GM12878 (cell line): Measurements from ENCODE around the gene AZGP1. TPM values are rescaled to one million over a fixed set of nuclear protein-coding genes. Genes with fewer than 3 reads are reported as not detected.

ENCODE experiments used
- ATAC-seq: fragments of 200-7000 bp; cut with Tn5 transposase; 3 replicates; pipeline ENCODE4 v1.9.1; 2020; ENCODE audit warnings: mild to moderate bottlenecking, moderate library complexity
- BruUV-seq: library from RNA; stranded (reverse); fragments of 400-500 nt; replicated peaks from 2 replicates; lab custom pipeline; 2021; lab: Mats Ljungman, UMichigan
- CTCF ChIA-PET: fragments of 300-600 bp; sonication (Branson Sonifier 250); formaldehyde crosslinking; extraction: SDS; loops from one replicate; lab custom pipeline; 2021; ENCODE audit warnings: inconsistent platforms; lab: Yijun Ruan, JAX
- POLR2A ChIA-PET: fragments of 350-600 bp; formaldehyde crosslinking; extraction: SDS; loops from one replicate; lab custom pipeline; 2021; ENCODE audit warnings: inconsistent platforms; lab: Charles Lee
- RAD21 ChIA-PET: fragments of 300-600 bp; sonication (Branson Sonifier 250); formaldehyde crosslinking; loops from one replicate; lab custom pipeline; 2023; ENCODE audit warnings: antibody characterized with exemption; ENCODE audit not compliant: unreplicated experiment; lab: Charles Lee
- SMC1A ChIA-PET: fragments of 300-600 bp; sonication (Branson Sonifier 250); formaldehyde crosslinking; loops from one replicate; lab custom pipeline; 2023; ENCODE audit not compliant: unreplicated experiment, uncharacterized antibody; lab: Charles Lee
- DNase-seq: peaks from one replicate; pipeline ENCODE4 v3.0.0-alpha.2; 2011; ENCODE audit warnings: low read depth, low spot score
- FAIRE-seq: peaks from 3 replicates; lab custom pipeline; 2011; peaks lifted over from hg19 to GRCh38; lab: Jason Lieb, UNC
- H2AFZ ChIP-seq: 2 replicates; pipeline ENCODE4 v1.6.0; 2011; ENCODE audit warnings: low read depth, low read length, control low read depth; ENCODE audit not compliant: control insufficient read depth
- H3K27ac ChIP-seq: 2 replicates; pipeline ENCODE4 v1.5.1; 2011; ENCODE audit warnings: control low read depth; ENCODE audit not compliant: control insufficient read depth, insufficient read depth
- H3K27me3 ChIP-seq, 2 experiments: replicated peaks in 1 of 2; 2 replicates each; pipeline versions ENCODE4 v1.6.0 to v1.6.1; 2011; ENCODE audit warnings: low read length in 1 of 2; ENCODE audit not compliant: control insufficient read depth in 2 of 2, insufficient read depth in 2 of 2
- H3K36me3 ChIP-seq, 2 experiments: 2 replicates each; pipeline ENCODE4 v1.5.1; 2011; ENCODE audit warnings: low read length in 1 of 2; ENCODE audit not compliant: control insufficient read depth in 2 of 2, insufficient read depth in 2 of 2
- H3K4me1 ChIP-seq: 2 replicates; pipeline ENCODE4 v1.6.1; 2011; ENCODE audit warnings: mild to moderate bottlenecking, low read length, moderate library complexity, mixed read lengths; ENCODE audit not compliant: control insufficient read depth, insufficient read depth
- H3K4me2 ChIP-seq: 2 replicates; pipeline ENCODE4 v1.6.0; 2011; ENCODE audit warnings: control low read depth; ENCODE audit not compliant: control insufficient read depth, insufficient read depth
- H3K4me3 ChIP-seq: fragments of 200-600 bp; sonication (generic); 2 replicates; pipeline ENCODE4 v1.5.1; 2016
- H3K79me2 ChIP-seq: 2 replicates; pipeline ENCODE4 v1.6.0; 2011; ENCODE audit warnings: low read length; ENCODE audit not compliant: control insufficient read depth, insufficient read depth
- H3K9ac ChIP-seq: 2 replicates; pipeline ENCODE4 v1.8.0; 2011; ENCODE audit warnings: low read length, control low read depth, mixed read lengths; ENCODE audit not compliant: control insufficient read depth, insufficient read depth
- H3K9me3 ChIP-seq: replicated peaks from 3 replicates; pipeline ENCODE4 v1.5.1; 2011; ENCODE audit warnings: mild to moderate bottlenecking, low read length; ENCODE audit not compliant: control insufficient read depth, insufficient read depth
- H4K20me1 ChIP-seq: 2 replicates; pipeline ENCODE4 v1.6.0; 2011; ENCODE audit not compliant: control insufficient read depth, insufficient read depth
- ASH2L ChIP-seq: fragments of 300-600, 200-600 bp; sonication (generic); IDR thresholded peaks from 2 replicates; pipeline ENCODE4 v1.6.1; 2017; ENCODE audit warnings: low read depth, mild to moderate bottlenecking, borderline replicate concordance
- ATF2 ChIP-seq: IDR thresholded peaks from 2 replicates; pipeline ENCODE4 v1.6.1; 2012; ENCODE audit warnings: low read length, inconsistent platforms
- BACH1 ChIP-seq: fragments of 450-650 bp; IDR thresholded peaks from 2 replicates; pipeline ENCODE4 v1.6.1; 2017; ENCODE audit warnings: mild to moderate bottlenecking, borderline replicate concordance
- CBFB ChIP-seq: IDR thresholded peaks from 2 replicates; pipeline ENCODE4 v1.6.1; 2016; ENCODE audit warnings: antibody characterized with exemption, low read depth
- FOS ChIP-seq: IDR thresholded peaks from 3 replicates; pipeline ENCODE4 v1.6.1; 2011; ENCODE audit warnings: borderline replicate concordance; ENCODE audit not compliant: insufficient read length; ENCODE audit errors: extremely low read depth
- GATAD2B ChIP-seq: fragments of 450-650 bp; conservative IDR thresholded peaks from 2 replicates; pipeline ENCODE4 v1.6.1; 2017; ENCODE audit warnings: low read depth, mild to moderate bottlenecking, moderate library complexity
- NFXL1 ChIP-seq: fragments of 450-650 bp; IDR thresholded peaks from 2 replicates; pipeline ENCODE4 v1.6.1; 2017; ENCODE audit warnings: antibody characterized with exemption, mild to moderate bottlenecking, borderline replicate concordance
- NR2C1 ChIP-seq: fragments of 450-650 bp; IDR thresholded peaks from 2 replicates; pipeline ENCODE4 v1.6.1; 2017; ENCODE audit warnings: antibody characterized with exemption, mild to moderate bottlenecking, moderate library complexity
- SIN3A ChIP-seq: IDR thresholded peaks from 2 replicates; pipeline ENCODE4 v1.6.1; 2012; ENCODE audit warnings: low read depth, low read length, improper control_type of control experiment
- SMAD5 ChIP-seq: IDR thresholded peaks from 2 replicates; pipeline ENCODE4 v1.6.1; 2016; ENCODE audit warnings: antibody characterized with exemption, low read depth
- USF1 ChIP-seq: IDR thresholded peaks from 2 replicates; pipeline ENCODE4 v1.6.1; 2011; ENCODE audit warnings: borderline replicate concordance, low read depth, mild to moderate bottlenecking, moderate library complexity, mixed read lengths, low read length; ENCODE audit not compliant: insufficient read depth; ENCODE audit errors: extremely low read length
- ZNF207 ChIP-seq: fragments of 450-650 bp; IDR thresholded peaks from 2 replicates; pipeline ENCODE4 v1.6.1; 2014; ENCODE audit warnings: antibody characterized with exemption, mild to moderate bottlenecking, borderline replicate concordance
- ZNF274 ChIP-seq: IDR thresholded peaks from one replicate; pipeline ENCODE4 v1.8.0; 2011; ENCODE audit not compliant: insufficient read length, insufficient read depth
- ZSCAN29 ChIP-seq: fragments of 450-650 bp; IDR thresholded peaks from 2 replicates; pipeline ENCODE4 v1.6.1; 2017; ENCODE audit warnings: mild to moderate bottlenecking, moderate library complexity
- WGBS: methylation state at CpG from one replicate; pipeline ENCODE4 v1.1.6; 2016; ENCODE audit warnings: low lambda C conversion rate; ENCODE audit not compliant: insufficient replicate concordance, insufficient coverage; ENCODE audit errors: missing lambda C conversion rate; 5-methylcytosine and 5-hydroxymethylcytosine counted together
- in situ Hi-C: fragments of 300-500 bp; cut with MboI; formaldehyde crosslinking; loops from 9 replicates; pipeline ENCODE4 v1.14.3; 2018; ENCODE audit warnings: mixed read lengths
- intact Hi-C: fragments of 100-400 bp; cut with micrococcal nuclease; formaldehyde crosslinking; loops from one replicate; pipeline ENCODE4 v1.14.2; 2022; ENCODE audit not compliant: unreplicated experiment
- polyA plus RNA-seq, 11 experiments: library from polyadenylated mRNA; depleted of rRNA in 4 of 11; unstranded in 6 of 11; stranded (reverse) in 5 of 11; fragments of >200 nt; fragmentation: Nextera tagmentation in 4 of 11; fragmentation: Illumina TruSeq in 1 of 11; extraction: Ambion mirVana in 4 of 11; extraction: Trizol in 1 of 11; gene quantifications; 1 replicate in 1 of 11; 2 replicates in 10 of 11; pipeline versions ENCODE4 v1.2.1 to v1.2.3, GENCODE V29; 2011 to 2016; ENCODE audit warnings: inconsistent platforms in 2 of 11, missing spikeins in 2 of 11, low read depth in 1 of 11
- total RNA-seq, 4 experiments: library from RNA; depleted of rRNA in 3 of 4; stranded (reverse); fragments of >200 nt in 3 of 4; fragmentation: Illumina TruSeq in 1 of 4; extraction: Trizol in 1 of 4; gene quantifications; 2 replicates each; pipeline versions ENCODE4 v1.2.1 to v1.2.3, GENCODE V29; 2013 to 2021
- TF ChIP-seq, protein P1 (sequence below): fragments of 450-650 bp; formaldehyde crosslinking; IDR thresholded peaks from 2 replicates; pipeline ENCODE4 v1.4.0; 2020; ENCODE audit warnings: mild to moderate bottlenecking, moderate library complexity
- TF ChIP-seq, protein P2 (sequence below): IDR thresholded peaks from 2 replicates; pipeline ENCODE4 v1.6.1; 2012; ENCODE audit warnings: low read depth, low read length, improper control_type of control experiment

The AZGP1 gene
- total and polyA plus RNA-seq, 10 of the 15 experiments (the other 5 are each of a cell fraction or from before 2014, with no cell fraction given), result 0.18 to 0.64 (median 0.29) TPM; not detected in 5

DNA sequence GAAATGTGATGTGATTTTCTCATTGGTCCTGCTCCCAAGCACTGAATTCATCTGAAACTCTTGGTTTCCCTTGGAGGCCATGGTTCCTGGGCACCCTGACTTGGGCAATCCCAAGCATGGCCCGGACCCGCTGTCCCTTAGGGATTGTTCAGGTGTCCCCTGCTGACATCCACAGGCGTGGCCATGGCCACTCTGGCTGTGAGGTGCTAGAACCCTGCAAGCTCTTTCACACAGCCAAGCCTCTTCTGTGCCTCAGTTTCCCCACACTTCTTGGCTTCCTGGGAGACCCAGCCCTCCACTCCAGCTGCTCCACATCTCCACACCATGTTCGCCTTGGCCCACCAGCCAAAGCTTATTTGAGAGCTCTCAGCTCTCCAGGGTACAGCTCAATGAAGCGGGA is 12.0 kb upstream of the AZGP1 start:
- no TSS peak for BruUV-seq
- no peak overlapping the region for H2AFZ ChIP-seq
- ChIA-PET RAD21 (interaction anchor here (0.7 kb wide), 1 partner anchor 59 kb away, joined by 4 read pairs; the partner anchor contains the start of gene GJC3), CTCF (interaction anchor here (2.4 to 13.0 kb wide), 3 partner anchors 10 to 145 kb away, joined by 7 to 178 read pairs (median 66); partner anchors contain the start of genes AZGP1 and TRIM4), SMC1A (interaction anchor here (1.6 to 7.4 kb wide), 3 partner anchors 34 to 143 kb away, joined by 4 to 86 read pairs (median 6); partner anchors contain the start of gene TRIM4), POLR2A (no interaction called here)
- no peak for ATAC-seq
- WGBS, result 34% methylated on average over 5 of the region's 5 CpGs
- H3K4me3 ChIP-seq, result no peak overlapping the region
- no peak for DNase-seq
- no peaks in the 10 kb centered on the region for H3K36me3 ChIP-seq
- no peaks in the 10 kb centered on the region for H3K4me1 ChIP-seq
- H3K9ac ChIP-seq, result no peak overlapping the region
- no peaks in the 10 kb centered on the region for H4K20me1 ChIP-seq
- in situ Hi-C loops, result no loop called here
- no peaks in the 10 kb centered on the region for H3K9me3 ChIP-seq
- intact Hi-C loops, result no loop called here
- peaks cover 0 to 2% of the 10 kb centered on the region in 2 experiments; a peak in 3 of 4 replicates for H3K27me3 ChIP-seq
- no peak overlapping the region for H3K4me2 ChIP-seq
- no peaks in the 10 kb centered on the region for H3K79me2 ChIP-seq
- FAIRE-seq, result no peak
- no peak overlapping the region for H3K27ac ChIP-seq
- TF ChIP-seq ZNF274 (no peak), CBFB (no peak), NFXL1 (no peak), SMAD5 (no peak), SIN3A (no peak), USF1 (no peak), FOS (no peak), BACH1 (no peak), GATAD2B (no peak), ZSCAN29 (no peak), ATF2 (no peak), NR2C1 (no peak), ZNF207 (no peak), ASH2L (no peak)
- TF ChIP-seq, protein P1, sequence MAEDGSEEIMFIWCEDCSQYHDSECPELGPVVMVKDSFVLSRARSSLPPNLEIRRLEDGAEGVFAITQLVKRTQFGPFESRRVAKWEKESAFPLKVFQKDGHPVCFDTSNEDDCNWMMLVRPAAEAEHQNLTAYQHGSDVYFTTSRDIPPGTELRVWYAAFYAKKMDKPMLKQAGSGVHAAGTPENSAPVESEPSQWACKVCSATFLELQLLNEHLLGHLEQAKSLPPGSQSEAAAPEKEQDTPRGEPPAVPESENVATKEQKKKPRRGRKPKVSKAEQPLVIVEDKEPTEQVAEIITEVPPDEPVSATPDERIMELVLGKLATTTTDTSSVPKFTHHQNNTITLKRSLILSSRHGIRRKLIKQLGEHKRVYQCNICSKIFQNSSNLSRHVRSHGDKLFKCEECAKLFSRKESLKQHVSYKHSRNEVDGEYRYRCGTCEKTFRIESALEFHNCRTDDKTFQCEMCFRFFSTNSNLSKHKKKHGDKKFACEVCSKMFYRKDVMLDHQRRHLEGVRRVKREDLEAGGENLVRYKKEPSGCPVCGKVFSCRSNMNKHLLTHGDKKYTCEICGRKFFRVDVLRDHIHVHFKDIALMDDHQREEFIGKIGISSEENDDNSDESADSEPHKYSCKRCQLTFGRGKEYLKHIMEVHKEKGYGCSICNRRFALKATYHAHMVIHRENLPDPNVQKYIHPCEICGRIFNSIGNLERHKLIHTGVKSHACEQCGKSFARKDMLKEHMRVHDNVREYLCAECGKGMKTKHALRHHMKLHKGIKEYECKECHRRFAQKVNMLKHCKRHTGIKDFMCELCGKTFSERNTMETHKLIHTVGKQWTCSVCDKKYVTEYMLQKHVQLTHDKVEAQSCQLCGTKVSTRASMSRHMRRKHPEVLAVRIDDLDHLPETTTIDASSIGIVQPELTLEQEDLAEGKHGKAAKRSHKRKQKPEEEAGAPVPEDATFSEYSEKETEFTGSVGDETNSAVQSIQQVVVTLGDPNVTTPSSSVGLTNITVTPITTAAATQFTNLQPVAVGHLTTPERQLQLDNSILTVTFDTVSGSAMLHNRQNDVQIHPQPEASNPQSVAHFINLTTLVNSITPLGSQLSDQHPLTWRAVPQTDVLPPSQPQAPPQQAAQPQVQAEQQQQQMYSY (CRISPR knock-in tag), result no peak
- TF ChIP-seq, protein P2, sequence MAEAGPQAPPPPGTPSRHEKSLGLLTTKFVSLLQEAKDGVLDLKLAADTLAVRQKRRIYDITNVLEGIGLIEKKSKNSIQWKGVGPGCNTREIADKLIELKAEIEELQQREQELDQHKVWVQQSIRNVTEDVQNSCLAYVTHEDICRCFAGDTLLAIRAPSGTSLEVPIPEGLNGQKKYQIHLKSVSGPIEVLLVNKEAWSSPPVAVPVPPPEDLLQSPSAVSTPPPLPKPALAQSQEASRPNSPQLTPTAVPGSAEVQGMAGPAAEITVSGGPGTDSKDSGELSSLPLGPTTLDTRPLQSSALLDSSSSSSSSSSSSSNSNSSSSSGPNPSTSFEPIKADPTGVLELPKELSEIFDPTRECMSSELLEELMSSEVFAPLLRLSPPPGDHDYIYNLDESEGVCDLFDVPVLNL, result no peak
